Tongue (tissue), 2 donors: Measurements from ENCODE around the gene BZW2. TPM values are rescaled to one million over a fixed set of nuclear protein-coding genes. Genes with fewer than 3 reads are reported as not detected.
A peak's percentile ranks its signal among the peaks of the same experiment; 100 is the strongest.
"Not testable (repeated sequence)": the region's sequence is repeated elsewhere in the genome, so short reads cannot be mapped to it uniquely, and the experiment has no call there.

Source experiments
- DNase-seq: peaks from one replicate; pipeline ENCODE4 v3.0.0-alpha.2; 2015
- total RNA-seq: library from RNA; depleted of rRNA; stranded (reverse); fragments of >200 nt; gene quantifications from one replicate; pipeline ENCODE4 v1.2.3, GENCODE V29; 2014

Gene BZW2
- total RNA-seq, 1 donor from 2014 or later = 210 TPM

- no peak for DNase-seq
Observed at GRCh38 chr7:16675277-16675676, 29.3 kb downstream of the BZW2 start.

- no peak for DNase-seq
Observed at GRCh38 chr7:16677978-16678494, 32.1 kb downstream of the BZW2 start.

GRCh38 chr7:16678645-16679566 is 32.9 kb downstream of the BZW2 start:
- DNase-seq = not testable (repeated sequence)

GRCh38 chr7:16684935-16685334 is 39.0 kb downstream of the BZW2 start:
- DNase-seq = no peak

- no peak for DNase-seq
Observed at GRCh38 chr7:16685535-16685934, 39.6 kb downstream of the BZW2 start.

GRCh38 chr7:16688249-16688648 is 42.3 kb downstream of the BZW2 start:
- DNase-seq = no peak

GRCh38 chr7:16691241-16691640 is 45.3 kb downstream of the BZW2 start:
- no peak for DNase-seq

- no peak for DNase-seq
Observed at GRCh38 chr7:16693601-16694318, 47.8 kb downstream of the BZW2 start.

GRCh38 chr7:16694806-16695205 is 48.8 kb downstream of the BZW2 start:
- DNase-seq = no peak

GRCh38 chr7:16695621-16696237 is 49.7 kb downstream of the BZW2 start:
- DNase-seq = peak; percentile 71

- no peak for DNase-seq
Observed at GRCh38 chr7:16697507-16698199, 51.7 kb downstream of the BZW2 start.

- DNase-seq = peak; percentile 15
Observed at GRCh38 chr7:16698200-16698905, 52.4 kb downstream of the BZW2 start.

- DNase-seq = no peak
Observed at GRCh38 chr7:16702441-16702840, 56.5 kb downstream of the BZW2 start.

- no peak for DNase-seq
Observed at GRCh38 chr7:16708511-16708910, 62.5 kb downstream of the BZW2 start.

- DNase-seq = no peak
Observed at GRCh38 chr7:16708980-16709379, 63.0 kb downstream of the BZW2 start.

- DNase-seq = no peak
Observed at GRCh38 chr7:16710651-16711050, 64.7 kb downstream of the BZW2 start.

- DNase-seq = no peak
Observed at GRCh38 chr7:16711730-16712129, 65.7 kb downstream of the BZW2 start.

GRCh38 chr7:16712916-16713315 is 66.9 kb downstream of the BZW2 start:
- DNase-seq = no peak

- no peak for DNase-seq
Observed at GRCh38 chr7:16715928-16716327, 69.9 kb downstream of the BZW2 start.

- DNase-seq = no peak
Observed at GRCh38 chr7:16718111-16718656, 72.2 kb downstream of the BZW2 start.

GRCh38 chr7:16719699-16720098 is 73.7 kb downstream of the BZW2 start:
- DNase-seq = no peak
